Right atrium auricular region (tissue), 2 donors: Measurements from ENCODE around the gene TARDBP. TPM values are rescaled to one million over a fixed set of nuclear protein-coding genes. Genes with fewer than 3 reads are reported as not detected.

Experiments used
- DNase-seq: peaks from one replicate; pipeline ENCODE4 v3.0.0-alpha.2; 2019; ENCODE audit warnings: low spot score
- H3K27ac ChIP-seq, 2 donors: fragments of 200-600 bp; sonication (generic); 1 replicate in 1 of 2; 2 replicates in 1 of 2; pipeline ENCODE4 v1.5.1; 2016 to 2019
- H3K27me3 ChIP-seq, 2 donors: fragments of 200-600 bp; sonication (generic); one replicate each; pipeline versions ENCODE4 v1.5.1 to v1.6.0; 2017 to 2019
- H3K36me3 ChIP-seq: fragments of 200-600 bp; sonication (generic); one replicate; pipeline ENCODE4 v1.5.1; 2016
- H3K4me1 ChIP-seq, 2 donors: fragments of 200-600 bp; sonication (generic); one replicate each; pipeline versions ENCODE4 v1.5.1 to v1.6.0; 2017 to 2019
- H3K4me3 ChIP-seq, 2 donors: fragments of 200-600 bp; sonication (generic); 1 replicate in 1 of 2; 2 replicates in 1 of 2; pipeline ENCODE4 v1.5.1; 2017 to 2019; ENCODE audit warnings: mild to moderate bottlenecking in 1 of 2, moderate library complexity in 1 of 2
- H3K9me3 ChIP-seq, 2 donors: fragments of 200-600 bp; sonication (generic); one replicate each; pipeline ENCODE4 v1.5.1; 2019
- CTCF ChIP-seq, 2 donors: fragments of 200-600 bp; sonication (generic); IDR thresholded peaks; one replicate each; pipeline ENCODE4 v1.5.1; 2019; ENCODE audit warnings: antibody characterized with exemption in 2 of 2
- total RNA-seq, 2 donors: library from RNA; depleted of rRNA; stranded (reverse); fragments of >200 nt; gene quantifications; one replicate each; pipeline ENCODE4 v1.1.0, GENCODE V29; 2016

TARDBP gene
- total RNA-seq, 2 donors from 2014 or later, result 60.8 to 64.6 TPM

- H3K9me3 ChIP-seq, result no peaks in the 10 kb centered on the region
- H3K27me3 ChIP-seq, result no peaks in the 10 kb centered on the region
- H3K36me3 ChIP-seq, result peaks cover 53% of the 10 kb centered on the region
- no peak overlapping the region for H3K27ac ChIP-seq
- no peak overlapping the region for H3K4me3 ChIP-seq
- H3K4me1 ChIP-seq, result peaks cover 0 to 15% of the 10 kb centered on the region in 2 donors
- no peak for DNase-seq
- no peak for TF ChIP-seq CTCF (IDR thresholded peaks at IDR 0.05)
Observed at GRCh38 chr1:11064942-11065341, 52.5 kb downstream of the TARDBP start.

GRCh38 chr1:11065796-11066195 is 53.3 kb downstream of the TARDBP start:
- Histone ChIP-seq H3K36me3 (peaks cover 59% of the 10 kb centered on the region), H3K9me3 (no peaks in the 10 kb centered on the region), H3K4me1 (peaks cover 0 to 11% of the 10 kb centered on the region in 2 donors), H3K27me3 (no peaks in the 10 kb centered on the region), H3K4me3 (no peak overlapping the region), H3K27ac (no peak overlapping the region)
- TF ChIP-seq CTCF (IDR thresholded peaks at IDR 0.05), result no peak
- DNase-seq, result no peak

- no peak overlapping the region for H3K27ac ChIP-seq
- peaks cover 81% of the 10 kb centered on the region for H3K36me3 ChIP-seq
- no peaks in the 10 kb centered on the region for H3K27me3 ChIP-seq
- no peaks in the 10 kb centered on the region for H3K4me1 ChIP-seq
- TF ChIP-seq CTCF (IDR thresholded peaks at IDR 0.05), result no peak
- H3K9me3 ChIP-seq, result no peaks in the 10 kb centered on the region
- no peak overlapping the region for H3K4me3 ChIP-seq
- no peak for DNase-seq
Observed at GRCh38 chr1:11067716-11068599, 55.5 kb downstream of the TARDBP start.

- Histone ChIP-seq H3K9me3 (no peaks in the 10 kb centered on the region), H3K27me3 (no peaks in the 10 kb centered on the region), H3K27ac (no peak overlapping the region), H3K4me1 (no peaks in the 10 kb centered on the region), H3K4me3 (no peak overlapping the region), H3K36me3 (peaks cover 90% of the 10 kb centered on the region)
- DNase-seq, result no peak
- TF ChIP-seq CTCF (IDR thresholded peaks at IDR 0.05), result no peak
Observed at GRCh38 chr1:11068600-11069473, 56.4 kb downstream of the TARDBP start.

- no peak for DNase-seq
- H3K27me3 ChIP-seq, result no peaks in the 10 kb centered on the region
- H3K4me3 ChIP-seq, result no peak overlapping the region
- no peaks in the 10 kb centered on the region for H3K9me3 ChIP-seq
- TF ChIP-seq CTCF (IDR thresholded peaks at IDR 0.05), result no peak
- H3K36me3 ChIP-seq, result peaks cover 97% of the 10 kb centered on the region
- H3K27ac ChIP-seq, result no peak overlapping the region
- no peaks in the 10 kb centered on the region for H3K4me1 ChIP-seq
Observed at GRCh38 chr1:11070876-11071275, 58.4 kb downstream of the TARDBP start.
